Measurements from ENCODE around the gene MFNG. TPM values are rescaled to one million over a fixed set of nuclear protein-coding genes. Genes with fewer than 3 reads are reported as not detected.

The MFNG gene
- total RNA-seq, 2 donors from 2014 or later: 3.0 to 7.3 TPM

GRCh38 chr22:37484480-37485394, 1.4 kb downstream of the MFNG start:
- 64 to 86% methylated on average over 25 to 37 of the region's 39 CpGs for WGBS, 2 donors

GRCh38 chr22:37483050-37483449, 3.1 kb downstream of the MFNG start:
- no peaks in the 10 kb centered on the region for H3K36me3 ChIP-seq (replicated peaks in 1 of 2; ENCODE audit: insufficient read depth in 1 of 2, low read depth in 2 of 2)
- H3K4me3 ChIP-seq: no peak overlapping the region
- no peak overlapping the region for H3K27ac ChIP-seq
- TF ChIP-seq CTCF (IDR thresholded peaks at IDR 0.05): no peak
- no peak for TF ChIP-seq POLR2A (IDR thresholded peaks at IDR 0.05)
- WGBS, 2 donors: 69 to 71% methylated on average over 13 of the region's 13 CpGs
- H3K4me1 ChIP-seq: peaks cover 13% of the 10 kb centered on the region
- no peaks in the 10 kb centered on the region for H3K9me3 ChIP-seq
- no peaks in the 10 kb centered on the region for H3K27me3 ChIP-seq
- ATAC-seq (no peak), DNase-seq (no peak)
- intact Hi-C loops (cut with DNase I): no loop called here

More at GRCh38 chr22:37484480-37485394, 1.4 kb downstream of the MFNG start:
- Histone ChIP-seq H3K4me3 (no peak overlapping the region), H3K36me3 (replicated peaks in 1 of 2; ENCODE audit: insufficient read depth in 1 of 2, low read depth in 2 of 2) (no peaks in the 10 kb centered on the region), H3K4me1 (peaks cover 13% of the 10 kb centered on the region), H3K27me3 (no peaks in the 10 kb centered on the region), H3K9me3 (no peaks in the 10 kb centered on the region), H3K27ac (peak overlapping the region in 2 of 4 donors; percentile 48 to 56)
- intact Hi-C loops (cut with DNase I): no loop called here
- TF ChIP-seq POLR2A (IDR thresholded peaks at IDR 0.05): peak in 1 of 3 donors; percentile 32
- TF ChIP-seq CTCF (IDR thresholded peaks at IDR 0.05): no peak
- DNase-seq (peak in 2 of 4 donors; percentile 52 to 75), ATAC-seq (peak; percentile 10)

GRCh38 chr22:37482244-37482643, 3.9 kb downstream of the MFNG start:
- Histone ChIP-seq H3K27ac (no peak overlapping the region), H3K4me1 (peaks cover 13% of the 10 kb centered on the region), H3K4me3 (no peak overlapping the region), H3K27me3 (no peaks in the 10 kb centered on the region), H3K9me3 (no peaks in the 10 kb centered on the region), H3K36me3 (replicated peaks in 1 of 2; ENCODE audit: insufficient read depth in 1 of 2, low read depth in 2 of 2) (no peaks in the 10 kb centered on the region)
- DNase-seq (no peak), ATAC-seq (no peak)
- intact Hi-C loops (cut with DNase I): no loop called here
- TF ChIP-seq CTCF (IDR thresholded peaks at IDR 0.05): no peak
- TF ChIP-seq POLR2A (IDR thresholded peaks at IDR 0.05): no peak
- WGBS, 2 donors: 81 to 83% methylated on average over 9 of the region's 9 CpGs

- DNase-seq (no peak), ATAC-seq (no peak)
- TF ChIP-seq CTCF (IDR thresholded peaks at IDR 0.05): no peak
- TF ChIP-seq POLR2A (IDR thresholded peaks at IDR 0.05): no peak
- 82 to 88% methylated on average over 11 to 12 of the region's 12 CpGs for WGBS, 2 donors
- Histone ChIP-seq H3K27ac (no peak overlapping the region), H3K9me3 (no peaks in the 10 kb centered on the region), H3K4me1 (peaks cover 7% of the 10 kb centered on the region), H3K27me3 (no peaks in the 10 kb centered on the region), H3K36me3 (replicated peaks in 1 of 2; ENCODE audit: insufficient read depth in 1 of 2, low read depth in 2 of 2) (no peaks in the 10 kb centered on the region), H3K4me3 (no peak overlapping the region)
- intact Hi-C loops (cut with DNase I): no loop called here
Measured at GRCh38 chr22:37481347-37481907, 4.8 kb downstream of the MFNG start.
